HG02642 (cell line): ENCODE data around the gene SPSB1.

Experiments
- ATAC-seq: cut with Tn5 transposase; IDR thresholded peaks from one replicate; pipeline ENCODE4 v1.9.1; 2021; ENCODE audit warnings: mild to moderate bottlenecking; ENCODE audit not compliant: unreplicated experiment, poor library complexity

Gene SPSB1

DNA sequence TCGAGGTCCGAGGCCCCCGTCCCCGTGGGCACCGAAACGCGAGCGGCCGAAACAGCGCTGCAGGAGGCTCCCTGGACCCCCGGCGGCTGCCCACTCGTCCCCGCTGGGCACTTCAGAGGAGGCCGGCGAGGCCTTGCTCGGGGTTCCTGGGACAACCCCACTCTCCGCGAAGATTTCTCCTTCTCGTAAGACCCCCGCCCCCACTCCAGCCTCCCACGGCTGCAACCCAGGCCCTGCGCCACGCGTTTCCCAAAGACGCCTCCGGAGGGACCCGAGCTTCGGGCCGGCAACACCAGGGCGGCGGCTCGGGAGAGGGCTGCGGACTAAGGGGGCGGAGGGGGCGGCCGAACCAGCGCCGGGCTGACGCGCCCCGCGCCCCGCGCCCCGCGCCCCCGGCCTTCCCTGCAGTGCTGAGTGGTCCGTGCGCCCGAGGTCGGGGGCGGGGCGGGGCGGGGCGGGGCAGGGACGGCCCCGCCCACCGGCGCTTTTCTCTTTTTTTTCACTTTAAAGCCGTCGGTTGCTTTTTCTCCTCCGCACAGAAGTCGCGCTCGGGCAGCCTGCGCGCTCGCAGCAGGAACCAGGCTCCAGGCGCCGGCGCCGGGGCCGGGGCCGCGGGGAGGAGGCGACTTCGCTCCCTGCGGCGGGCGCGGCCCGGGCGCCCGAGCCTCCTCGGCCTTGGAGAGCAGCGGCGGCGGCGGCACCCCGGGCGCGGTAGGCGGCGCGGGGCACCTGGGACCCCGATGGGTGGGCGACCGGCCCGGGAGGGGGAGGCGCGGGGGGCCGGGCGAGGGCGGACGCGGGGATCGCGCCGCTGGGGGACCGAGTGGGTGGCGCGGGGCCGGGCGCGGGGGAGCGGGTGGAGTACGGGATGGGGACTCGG, at the start of gene SPSB1:
TSS of gene SPSB1 (plus strand) at position 534 of the 880 bp plus-strand sequence. CDS start 62,998 bp downstream, outside the sequence.
- ATAC-seq = peak; percentile 48

DNA sequence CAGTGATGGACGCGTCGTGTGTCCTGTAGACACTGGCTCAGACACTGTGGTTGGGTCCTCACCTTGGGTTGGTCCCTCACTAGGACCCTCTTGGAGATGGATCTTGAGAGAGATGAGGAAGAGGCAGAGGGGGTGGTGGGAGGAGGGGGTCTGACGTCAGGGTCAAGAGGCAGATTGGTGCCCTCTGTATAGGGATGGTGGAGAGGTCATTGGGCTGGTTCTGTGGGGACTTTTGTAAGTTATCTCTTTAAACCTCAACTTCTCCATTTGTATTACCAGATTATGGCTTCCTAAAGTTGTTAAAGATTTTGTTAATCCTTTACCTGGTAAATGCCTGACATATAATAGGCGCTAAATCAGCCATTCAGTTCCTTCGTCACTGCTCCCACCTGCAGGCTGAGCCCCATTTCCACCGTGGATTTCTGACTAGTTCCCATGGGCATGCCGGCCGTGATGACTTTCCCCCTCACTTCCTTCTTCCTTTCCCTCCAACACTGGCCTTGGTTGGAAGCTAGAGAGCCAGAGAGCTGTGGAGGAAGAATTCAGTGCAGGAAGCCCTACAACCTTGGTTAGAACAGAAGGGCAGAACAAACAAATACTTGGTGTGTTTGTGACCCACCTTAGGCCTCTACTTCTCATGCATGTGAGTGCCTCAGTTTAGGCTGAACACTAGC, 49.5 kb upstream of the SPSB1 start:
- no peak for ATAC-seq

DNA sequence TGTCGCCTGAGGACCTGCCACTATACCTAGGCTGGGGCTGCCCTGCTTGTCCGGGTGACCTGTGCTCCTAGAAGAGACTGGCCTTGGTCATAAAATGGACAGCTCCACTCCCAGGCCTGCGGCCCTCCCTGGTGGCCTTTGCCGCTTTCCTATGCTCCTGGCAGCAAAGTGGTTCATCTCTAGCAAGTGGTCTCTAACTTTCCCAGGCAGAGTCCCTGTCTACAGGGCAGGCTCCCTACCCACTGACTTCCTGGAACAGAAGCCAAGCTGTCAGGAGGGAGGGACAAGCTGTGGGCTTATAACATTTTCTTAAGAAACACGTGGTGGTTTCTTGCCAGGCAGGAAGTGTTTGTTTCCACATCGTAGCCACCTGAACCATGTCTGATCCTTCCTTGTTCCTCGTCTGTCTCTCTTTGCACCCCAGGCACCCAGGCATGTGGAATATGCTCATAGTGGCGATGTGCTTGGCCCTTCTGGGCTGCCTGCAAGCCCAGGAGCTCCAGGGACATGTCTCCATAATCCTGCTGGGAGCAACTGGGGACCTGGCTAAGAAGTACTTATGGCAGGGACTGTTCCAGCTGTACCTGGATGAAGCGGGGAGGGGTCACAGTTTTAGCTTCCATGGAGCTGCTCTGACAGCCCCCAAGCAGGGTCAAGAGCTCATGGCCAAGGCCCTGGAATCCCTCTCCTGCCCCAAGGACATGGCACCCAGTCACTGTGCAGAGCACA, 48.0 kb upstream of the SPSB1 start:
- ATAC-seq = no peak

DNA sequence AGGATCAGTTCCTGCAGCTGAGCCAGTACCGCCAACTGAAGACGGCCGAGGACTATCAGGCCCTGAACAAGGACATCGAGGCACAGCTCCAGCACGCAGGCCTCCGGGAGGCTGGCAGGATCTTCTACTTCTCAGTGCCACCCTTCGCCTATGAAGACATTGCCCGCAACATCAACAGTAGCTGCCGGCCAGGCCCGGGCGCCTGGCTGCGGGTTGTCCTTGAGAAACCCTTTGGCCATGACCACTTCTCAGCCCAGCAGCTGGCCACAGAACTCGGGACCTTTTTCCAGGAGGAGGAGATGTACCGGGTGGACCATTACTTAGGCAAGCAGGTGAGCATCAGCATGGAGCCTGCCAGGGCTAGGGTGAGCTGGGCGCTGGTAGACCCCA, 47.5 kb upstream of the SPSB1 start:
- no peak for ATAC-seq

DNA sequence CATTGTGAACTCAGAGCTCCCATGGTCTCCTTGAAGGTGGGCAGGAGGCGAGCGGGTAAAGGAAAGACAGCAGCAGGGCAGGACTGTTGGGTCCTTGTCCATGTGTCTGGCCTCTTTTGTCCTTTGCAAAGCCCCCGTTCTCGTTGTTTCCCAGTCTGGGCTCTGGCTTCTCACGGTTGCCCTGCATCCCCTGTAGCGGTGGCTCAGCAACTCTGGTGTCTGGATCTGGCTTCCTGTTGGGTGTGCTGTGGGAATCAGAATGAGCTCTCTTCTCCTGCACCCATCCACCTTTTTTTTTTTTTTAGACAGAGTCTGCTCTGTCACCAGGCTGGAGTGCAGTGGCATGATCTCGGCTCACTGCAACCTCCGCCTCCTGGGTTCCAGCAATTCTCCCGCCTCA, 47.0 kb upstream of the SPSB1 start:
- ATAC-seq = no peak

DNA sequence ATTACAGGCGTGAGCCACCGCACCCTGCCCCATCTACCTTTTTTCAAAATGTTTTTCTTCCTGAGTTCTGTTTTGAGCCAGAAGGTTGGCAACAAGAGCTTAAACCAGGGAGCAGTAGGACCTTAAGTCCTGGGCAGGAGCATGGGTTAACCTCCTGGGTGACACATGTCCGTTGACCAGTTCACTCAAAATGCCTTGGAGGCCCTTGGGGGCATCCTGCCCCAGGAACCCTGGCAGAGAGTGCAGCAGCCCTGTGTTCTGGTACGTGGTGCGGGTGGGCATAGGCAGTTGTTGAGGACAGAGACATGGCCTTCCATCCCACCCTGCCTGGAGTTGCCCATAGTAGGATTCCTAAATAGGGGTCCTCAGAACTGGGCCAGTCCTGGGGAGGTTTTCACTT, 46.5 kb upstream of the SPSB1 start:
- ATAC-seq = no peak

DNA sequence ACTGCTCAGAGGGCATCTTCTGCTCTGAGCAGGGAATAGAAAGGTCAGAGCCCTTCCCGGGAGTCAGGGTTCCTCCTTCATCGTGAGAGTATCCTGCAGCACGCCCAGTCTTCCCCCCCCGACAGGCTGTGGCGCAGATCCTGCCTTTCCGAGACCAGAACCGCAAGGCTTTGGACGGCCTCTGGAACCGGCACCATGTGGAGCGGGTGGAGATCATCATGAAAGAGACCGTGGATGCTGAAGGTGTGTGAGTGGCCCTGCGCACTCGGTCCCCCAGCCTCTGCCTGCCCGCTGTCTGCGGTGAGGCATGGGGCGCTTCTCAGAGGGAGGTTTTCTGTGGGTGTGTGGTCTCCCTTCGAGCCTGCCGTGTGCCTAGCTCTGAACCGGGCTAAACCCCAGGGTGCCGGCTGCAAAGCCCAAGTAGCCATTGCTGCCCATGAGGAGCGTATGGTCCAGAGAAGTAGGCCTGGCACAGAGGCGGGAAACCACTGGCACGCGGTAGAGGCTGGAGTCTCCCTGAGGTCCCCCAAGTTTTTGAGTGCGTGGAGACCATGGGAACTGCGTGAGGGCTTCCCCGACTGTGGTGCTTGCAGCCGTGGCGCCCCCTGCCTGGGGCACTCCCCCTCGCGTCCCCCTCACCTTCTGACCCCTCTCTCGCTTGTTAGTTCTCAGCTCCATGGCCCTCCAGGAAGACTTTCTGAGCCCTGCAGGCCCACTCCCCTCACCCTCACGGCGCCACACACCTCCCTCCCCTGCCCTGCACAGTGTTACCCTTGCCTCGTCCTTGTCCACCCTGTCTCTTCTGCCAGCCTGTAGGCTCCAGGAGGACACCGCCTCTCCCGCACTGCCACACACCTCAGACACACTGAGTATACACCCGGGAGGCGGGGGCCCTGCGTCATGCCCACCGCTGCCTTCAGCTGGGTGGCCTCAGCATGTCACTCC, 45.6 kb upstream of the SPSB1 start:
- ATAC-seq = no peak

DNA sequence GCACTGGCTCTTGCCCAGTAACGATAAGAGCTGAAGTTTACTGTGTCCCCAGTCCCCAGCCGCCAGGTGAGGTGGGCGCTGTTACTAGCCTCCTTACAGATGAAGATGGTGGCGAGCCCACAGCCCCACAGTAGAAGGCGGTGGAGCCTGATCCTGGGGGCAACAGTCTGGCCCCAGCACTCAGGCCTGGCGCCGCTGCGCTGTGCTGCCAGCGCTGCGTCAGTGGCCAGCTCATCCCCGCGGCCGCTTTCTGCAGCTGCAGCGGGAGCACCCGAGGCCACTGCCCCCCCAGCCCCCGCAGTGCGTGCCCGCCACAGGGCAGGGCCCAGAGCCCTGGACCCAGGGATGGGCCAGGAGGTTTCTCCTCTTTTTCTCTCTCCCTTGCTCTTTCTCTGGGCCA, 44.8 kb upstream of the SPSB1 start:
- no peak for ATAC-seq

DNA sequence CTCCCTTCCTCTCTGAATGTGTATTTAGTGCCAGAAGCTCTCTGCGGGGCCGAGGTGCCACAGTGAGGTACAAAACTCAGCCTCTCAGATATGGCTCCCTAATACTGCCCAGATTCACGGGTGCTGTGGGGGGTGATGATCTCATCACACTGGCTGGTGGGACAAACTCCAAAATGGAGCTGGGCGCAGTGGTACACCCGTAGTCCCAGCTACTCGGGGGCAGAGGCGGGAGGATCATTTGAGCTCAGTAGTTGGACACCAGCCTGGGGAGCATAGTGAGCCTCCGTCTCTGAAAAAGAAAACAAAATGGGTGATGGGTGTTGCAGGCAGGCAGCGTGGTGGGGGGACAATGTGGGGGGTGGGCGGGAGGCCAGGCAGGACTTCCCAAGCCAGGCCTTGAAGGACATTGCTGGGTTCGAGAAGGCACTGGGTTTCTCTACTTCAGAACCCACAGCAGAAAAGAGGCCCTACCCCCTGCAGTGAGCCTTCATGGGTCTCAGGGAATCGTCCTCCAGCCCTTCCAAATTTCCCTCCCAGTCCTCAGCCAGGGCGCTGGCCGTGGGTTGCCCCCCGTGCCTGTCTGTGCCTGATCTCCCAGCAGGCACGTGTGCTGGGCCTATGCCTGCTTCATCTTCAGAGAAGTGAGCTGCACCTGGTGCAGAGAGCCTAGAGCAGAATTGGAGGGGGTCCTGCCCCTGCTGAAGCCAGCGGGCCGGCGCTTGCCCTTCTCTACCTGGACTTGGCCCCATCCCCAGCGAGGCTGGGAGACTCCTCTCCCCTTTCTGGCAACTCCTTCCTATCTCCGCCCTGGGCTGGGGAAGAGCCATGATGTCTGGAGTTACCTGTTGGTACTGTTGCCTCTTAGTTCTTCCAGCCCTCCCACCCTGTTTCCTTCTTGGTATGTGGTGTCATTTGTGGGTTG, 44.1 kb upstream of the SPSB1 start:
- ATAC-seq = no peak

DNA sequence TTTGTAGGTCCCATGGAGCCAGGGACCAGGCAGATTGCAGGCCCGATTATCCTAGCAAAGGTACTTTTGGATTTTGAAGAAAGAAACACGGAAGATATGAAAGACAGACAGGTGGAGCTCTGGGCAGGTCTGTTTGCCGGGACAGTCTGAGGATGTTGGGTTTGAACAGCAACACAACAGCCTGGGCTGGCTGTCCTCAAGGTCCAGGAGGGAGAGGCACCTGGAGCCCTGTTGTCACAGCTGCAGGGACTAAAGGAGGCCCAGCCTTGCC, 43.5 kb upstream of the SPSB1 start:
- ATAC-seq = no peak

DNA sequence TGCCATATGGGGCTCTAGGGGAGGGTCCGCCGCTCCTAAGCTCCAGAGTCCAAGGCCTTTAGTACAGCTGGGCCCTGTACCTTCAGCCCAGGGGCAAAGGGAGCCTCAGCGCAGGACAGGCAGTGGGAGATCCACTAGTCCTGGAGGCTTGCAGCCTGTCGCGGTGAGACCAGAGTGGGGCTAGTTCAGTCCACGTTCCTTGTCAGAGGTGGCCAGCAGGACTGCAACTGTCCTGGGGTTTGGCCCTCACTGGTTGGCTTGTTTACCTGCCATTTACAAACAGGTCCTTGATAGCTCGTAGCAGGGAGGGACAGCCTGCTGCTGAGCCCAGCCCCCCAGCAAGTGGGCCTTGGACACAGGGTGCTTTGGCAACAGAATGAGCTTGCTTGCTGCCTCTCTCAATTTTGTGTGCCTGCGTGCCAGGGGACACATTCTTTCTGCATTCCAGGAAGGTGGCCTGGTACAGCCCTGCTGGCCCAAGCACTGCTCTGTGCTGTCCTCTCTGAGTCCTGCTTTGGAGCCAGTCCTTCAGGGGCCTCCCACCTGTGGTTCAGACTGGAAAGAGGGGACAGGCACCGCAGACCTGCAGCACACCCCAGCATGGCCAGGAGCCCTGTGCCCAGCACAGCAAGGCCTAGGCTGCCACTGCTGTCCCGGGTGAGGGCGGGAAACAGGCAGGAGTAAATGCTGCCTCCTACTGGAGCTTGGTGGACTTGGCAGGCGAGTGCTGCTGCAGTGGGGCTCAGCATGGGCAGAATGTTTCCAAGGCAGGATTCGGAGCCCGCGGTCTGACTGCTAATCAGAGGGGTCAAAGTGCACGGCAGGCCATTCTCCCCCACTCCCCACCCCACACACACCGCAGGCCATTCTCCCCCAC, 42.9 kb upstream of the SPSB1 start:
- no peak for ATAC-seq

DNA sequence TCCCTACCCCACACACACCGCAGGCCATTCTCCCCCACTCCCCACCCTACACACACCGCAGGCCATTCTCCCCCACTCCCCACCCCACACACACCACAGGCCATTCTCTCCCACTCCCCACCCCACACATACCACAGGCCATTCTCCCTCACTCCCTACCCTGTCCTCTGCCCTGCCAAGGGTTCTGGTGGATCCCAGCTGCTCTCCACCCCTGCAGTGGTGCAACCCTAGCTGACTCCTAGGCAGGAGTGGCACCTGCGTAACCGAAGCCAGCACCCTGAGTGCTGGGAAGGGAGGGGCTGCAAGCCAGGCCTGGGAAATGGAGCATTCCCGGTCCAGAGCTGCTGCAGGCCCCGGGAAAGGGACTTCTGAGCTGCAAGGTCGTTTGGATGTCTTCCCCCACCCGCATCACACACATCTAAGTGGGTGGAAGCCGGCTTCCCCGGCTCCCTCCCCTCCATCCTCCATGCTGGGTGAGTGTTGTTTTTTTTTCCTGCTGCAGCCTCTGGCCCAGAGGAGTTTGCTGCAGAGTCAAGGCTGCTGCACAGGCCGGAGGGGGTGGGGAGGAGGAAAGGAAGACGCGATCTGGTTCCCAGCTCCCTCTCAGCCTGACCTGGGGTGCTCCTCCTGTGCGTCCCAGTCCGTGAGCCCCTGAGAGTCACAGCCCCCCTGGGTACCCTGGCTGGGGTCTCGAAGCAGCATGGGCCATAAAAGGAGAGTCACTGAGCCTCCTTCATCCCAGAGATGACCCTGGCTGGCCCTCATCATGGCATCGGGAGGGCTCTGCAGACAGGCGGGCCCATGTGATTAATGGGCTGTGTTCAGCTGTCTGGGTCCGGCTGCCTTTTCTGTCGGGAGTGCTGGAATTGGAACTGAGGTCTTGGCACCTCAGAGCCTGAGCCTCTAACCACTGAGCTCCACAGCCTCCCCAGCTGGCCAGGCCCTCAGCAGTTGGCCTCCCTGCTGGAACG, 42.0 kb upstream of the SPSB1 start:
- ATAC-seq = no peak

DNA sequence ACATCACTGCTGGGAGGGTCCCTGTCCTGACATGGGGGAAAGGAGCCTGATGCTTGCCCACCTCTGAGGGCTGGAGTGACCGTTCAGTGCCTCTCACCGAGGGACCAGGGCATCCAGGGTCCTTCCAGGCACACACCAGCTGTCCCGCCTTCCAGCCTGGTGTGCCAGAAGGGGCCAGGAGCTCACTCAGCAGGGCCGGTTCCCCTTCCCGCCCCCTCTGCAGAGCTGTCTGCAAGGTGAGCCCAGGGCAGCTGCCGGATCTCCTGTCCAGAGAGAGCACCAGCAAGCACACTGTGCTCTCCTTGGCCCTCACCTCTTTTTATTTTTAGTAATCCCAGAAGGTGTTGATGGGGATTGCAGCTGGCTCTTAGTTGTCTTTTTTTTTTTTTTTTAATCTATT, 41.2 kb upstream of the SPSB1 start:
- no peak for ATAC-seq

DNA sequence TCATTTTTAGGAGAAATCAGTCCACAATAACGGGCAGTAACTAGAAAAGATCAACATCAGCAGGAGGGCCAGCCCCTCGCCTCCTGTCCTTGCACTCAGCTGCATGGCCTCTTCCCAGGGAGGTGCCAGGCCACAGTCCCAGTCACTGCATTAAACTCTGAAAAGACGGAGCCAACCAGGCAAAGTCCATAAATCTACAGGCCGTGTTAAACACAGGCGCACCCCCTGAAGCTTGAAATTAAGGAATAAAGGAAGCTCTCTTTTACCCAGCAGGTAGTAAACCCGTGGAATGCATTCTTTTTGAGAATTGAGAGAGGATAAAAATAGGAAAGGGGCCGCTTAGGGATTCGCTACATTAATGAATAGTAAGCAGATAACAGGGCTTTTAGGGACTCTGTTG, 39.7 kb upstream of the SPSB1 start:
- ATAC-seq = no peak

DNA sequence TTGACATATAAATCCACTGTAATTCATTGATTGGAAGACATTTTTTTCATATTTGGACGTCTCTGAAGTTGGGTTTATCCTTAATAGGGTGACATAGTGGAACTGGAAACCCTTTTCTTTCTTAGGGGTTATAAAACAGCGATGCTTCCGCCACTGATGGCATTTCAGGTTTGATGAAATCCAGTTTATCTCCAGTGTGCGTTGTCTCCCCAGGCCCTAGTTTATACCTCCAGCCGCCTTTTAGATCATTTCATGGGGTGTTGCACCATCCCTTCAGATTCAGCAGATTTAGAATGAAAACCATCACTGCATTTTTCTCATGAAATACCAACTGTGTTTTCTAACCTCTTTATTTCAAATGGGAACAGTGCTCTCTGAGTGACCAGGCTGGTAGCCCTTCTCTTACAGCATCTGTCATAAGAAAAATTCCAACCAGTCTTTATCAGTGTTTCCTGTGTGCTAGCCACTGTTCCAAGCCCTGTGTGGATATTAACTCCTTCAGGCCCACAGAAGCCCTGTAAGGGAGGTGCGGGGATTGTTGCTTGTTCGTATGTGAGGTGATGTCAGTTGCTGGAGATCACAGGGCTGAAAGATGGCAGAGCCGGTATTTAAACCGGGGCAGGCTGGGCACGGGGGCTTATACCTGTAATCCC, 39.1 kb upstream of the SPSB1 start:
- ATAC-seq = no peak

DNA sequence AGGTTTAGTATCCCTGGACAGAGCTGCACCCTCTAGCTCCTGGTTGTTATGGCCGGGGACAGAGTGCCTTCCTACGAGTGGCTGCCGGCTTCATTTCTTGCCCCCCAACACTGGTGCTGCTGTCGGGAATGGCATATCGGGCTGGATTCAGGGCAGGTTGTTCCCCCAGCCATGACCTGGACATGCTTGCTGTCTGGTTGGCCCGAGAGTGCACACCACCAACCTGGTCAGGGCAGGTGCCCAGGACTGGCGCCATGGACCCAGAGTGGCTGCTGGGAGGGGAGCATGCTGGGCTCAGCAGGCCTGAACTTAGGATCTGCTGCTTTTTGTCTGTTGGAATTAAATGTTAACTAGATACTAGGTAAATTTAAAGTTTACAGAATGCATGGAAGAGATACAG, 36.4 kb upstream of the SPSB1 start:
- ATAC-seq = no peak

DNA sequence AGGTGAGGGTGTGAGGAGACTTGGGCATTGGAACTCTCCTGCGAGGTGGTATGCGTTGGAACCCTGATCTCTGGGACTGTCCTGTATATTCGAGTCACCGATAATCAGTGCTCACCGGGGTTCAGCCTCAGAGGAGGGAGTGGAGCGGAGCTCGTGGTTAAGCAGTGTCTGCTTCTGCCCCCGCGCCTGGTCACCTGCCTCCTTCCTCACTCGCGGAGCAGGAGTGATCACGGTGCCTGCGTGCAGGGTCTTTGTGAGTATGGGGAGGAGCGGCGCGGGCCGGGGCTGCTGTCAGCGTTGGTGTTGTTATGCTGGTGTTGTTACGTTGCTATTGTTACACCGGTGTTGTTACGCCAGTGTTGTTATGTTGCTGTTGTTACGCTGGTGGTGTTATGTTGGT, 34.8 kb upstream of the SPSB1 start:
- ATAC-seq = no peak
